ENCODE data around the gene PSEN2.

GRCh38 chr1:226826479-226827261 is 43.7 kb upstream of the PSEN2 start:
- TF ChIP-seq CTCF (IDR thresholded peaks at IDR 0.05) = no peak
- no peak for TF ChIP-seq POLR2A (IDR thresholded peaks at IDR 0.05)
